K562 (cell line): ENCODE results near the gene PRKCE. TPM values are rescaled to one million over a fixed set of nuclear protein-coding genes. Genes with fewer than 3 reads are reported as not detected.

Source experiments
- ATAC-seq: fragments of 200-7000 bp; cut with Tn5 transposase; 3 replicates; pipeline ENCODE4 v1.9.1; 2020; ENCODE audit warnings: moderate library complexity
- BruUV-seq: library from RNA; stranded (reverse); fragments of 400-500 nt; replicated peaks from 2 replicates; lab custom pipeline; 2021; lab: Mats Ljungman, UMichigan
- CTCF ChIA-PET: fragments of 300-600 bp; formaldehyde crosslinking; extraction: SDS; loops from one replicate; lab custom pipeline; 2021; ENCODE audit warnings: low intra/inter-chr PET ratio; lab: Yijun Ruan, JAX
- POLR2A ChIA-PET: fragments of 300-600, 350-650 bp; sonication (Branson Sonifier 250); formaldehyde crosslinking; extraction: SDS; loops from one replicate; lab custom pipeline; 2021; ENCODE audit warnings: antibody characterized with exemption, inconsistent platforms; lab: Yijun Ruan, JAX
- DNase-seq, 4 experiments: peaks; one replicate each; pipeline versions ENCODE4 v3.0.0 to v3.0.0-alpha.2; 2011 to 2018; ENCODE audit warnings: low spot score in 3 of 4, mixed read lengths in 3 of 4; ENCODE audit errors: extremely low read depth in 1 of 4
- FAIRE-seq: peaks from 2 replicates; lab custom pipeline; 2011; peaks lifted over from hg19 to GRCh38; lab: Jason Lieb, UNC
- H2AFZ ChIP-seq: 2 replicates; pipeline ENCODE4 v1.6.0; 2011; ENCODE audit warnings: low read depth, low read length, control low read depth, inconsistent platforms
- H3K27ac ChIP-seq: fragments of 200-600 bp; 3 replicates; pipeline ENCODE4 v1.8.0; 2011; ENCODE audit warnings: low read depth, mild to moderate bottlenecking, control low read depth, inconsistent platforms, low read length, moderate library complexity, mixed read lengths; ENCODE audit errors: extremely low read depth
- H3K27me3 ChIP-seq, 2 experiments: fragments of 300-600 bp in 1 of 2; 2 replicates in 1 of 2; 3 replicates in 1 of 2; pipeline versions ENCODE4 v1.6.0 to v1.8.0; 2011; ENCODE audit warnings: inconsistent platforms in 2 of 2, low read length in 2 of 2, mild to moderate bottlenecking in 1 of 2, mixed read lengths in 1 of 2, moderate library complexity in 1 of 2; ENCODE audit not compliant: control insufficient read depth in 2 of 2, insufficient read depth in 2 of 2
- H3K36me3 ChIP-seq: fragments of 300-600 bp; 3 replicates; pipeline ENCODE4 v1.8.0; 2011; ENCODE audit warnings: mild to moderate bottlenecking, low read length, inconsistent platforms; ENCODE audit not compliant: control insufficient read depth, insufficient read depth
- H3K4me1 ChIP-seq, 2 experiments: fragments of 200-600 bp in 1 of 2; replicated peaks in 1 of 2; 2 replicates in 1 of 2; 3 replicates in 1 of 2; pipeline versions ENCODE4 v1.5.1 to v1.8.0; 2011; ENCODE audit warnings: inconsistent platforms in 2 of 2, low read length in 2 of 2, mild to moderate bottlenecking in 1 of 2, mixed read lengths in 1 of 2, moderate library complexity in 1 of 2; ENCODE audit not compliant: control insufficient read depth in 2 of 2, insufficient read depth in 2 of 2
- H3K4me2 ChIP-seq: 2 replicates; pipeline ENCODE4 v1.6.1; 2011; ENCODE audit warnings: low read length, control low read depth, inconsistent platforms, mixed read lengths; ENCODE audit not compliant: insufficient read depth
- H3K4me3 ChIP-seq: fragments of 200-600 bp; sonication (generic), shearing (Covaris generic); 2 replicates; pipeline ENCODE4 v1.5.1; 2016; ENCODE audit warnings: control low read depth, inconsistent platforms
- H3K79me2 ChIP-seq: fragments of 200-600 bp; 3 replicates; pipeline ENCODE4 v1.8.0; 2011; ENCODE audit warnings: low read length, inconsistent platforms; ENCODE audit not compliant: control insufficient read depth, insufficient read depth
- H3K9ac ChIP-seq, 2 experiments: 2 replicates each; pipeline versions ENCODE4 v1.6.0 to v1.6.1; 2011; ENCODE audit warnings: low read depth in 2 of 2, low read length in 2 of 2, control low read depth in 1 of 2, inconsistent platforms in 1 of 2, mild to moderate bottlenecking in 1 of 2, mixed read lengths in 1 of 2; ENCODE audit not compliant: insufficient read depth in 1 of 2
- H3K9me1 ChIP-seq: one replicate; pipeline ENCODE4 v1.6.0; 2011; ENCODE audit warnings: inconsistent platforms, mild to moderate bottlenecking, low read length, moderate library complexity; ENCODE audit not compliant: control insufficient read depth, insufficient read depth
- H3K9me3 ChIP-seq: replicated peaks from 2 replicates; pipeline ENCODE4 v1.5.1; 2011; ENCODE audit warnings: low read depth, low read length, inconsistent platforms; ENCODE audit not compliant: control insufficient read depth, insufficient read depth
- H4K20me1 ChIP-seq: replicated peaks from 2 replicates; pipeline ENCODE4 v1.6.1; 2011; ENCODE audit warnings: low read length, inconsistent platforms, mixed read lengths; ENCODE audit not compliant: control insufficient read depth, insufficient read depth
- ATF2 ChIP-seq: sonication (generic); formaldehyde crosslinking; IDR thresholded peaks from 2 replicates; pipeline ENCODE4 v1.8.1; 2022; ENCODE audit warnings: missing genetic modification reagents
- CEBPG ChIP-seq, 3 experiments: fragments of 200-800 bp in 1 of 3; sonication (Bioruptor generic) in 1 of 3; sonication (generic) in 1 of 3; formaldehyde crosslinking in 1 of 3; IDR thresholded peaks in 2 of 3; conservative IDR thresholded peaks in 1 of 3; 2 replicates each; pipeline versions ENCODE4 v1.6.1 to v1.8.0; 2016 to 2022; ENCODE audit warnings: missing compliant biosample characterization in 2 of 3, missing genetic modification characterization in 2 of 3, mild to moderate bottlenecking in 1 of 3, missing genetic modification reagents in 1 of 3
- DIDO1 ChIP-seq: fragments of 450-650 bp; IDR thresholded peaks from 2 replicates; pipeline ENCODE4 v1.6.1; 2016; ENCODE audit warnings: low read depth, missing biosample characterization, missing genetic modification characterization
- NFXL1 ChIP-seq: fragments of 450-650 bp; formaldehyde crosslinking; IDR thresholded peaks from 2 replicates; pipeline ENCODE4 v1.4.0; 2021; ENCODE audit warnings: mild to moderate bottlenecking
- NRF1 ChIP-seq, 2 experiments: fragments of 450-650 bp; IDR thresholded peaks in 1 of 2; conservative IDR thresholded peaks in 1 of 2; 2 replicates each; pipeline ENCODE4 v1.6.1; 2014; ENCODE audit warnings: mild to moderate bottlenecking in 2 of 2
- POLR3A ChIP-seq: IDR thresholded peaks from 2 replicates; pipeline ENCODE4 v1.6.1; 2011; ENCODE audit warnings: borderline replicate concordance, mild to moderate bottlenecking, moderate library complexity; ENCODE audit not compliant: insufficient read length, insufficient read depth; ENCODE audit errors: extremely low read depth
- ZNF146 ChIP-seq: IDR thresholded peaks from one replicate; pipeline ENCODE4 v1.6.1; 2018; ENCODE audit warnings: missing compliant biosample characterization; ENCODE audit not compliant: unreplicated experiment
- ZNF431 ChIP-seq: sonication (generic); formaldehyde crosslinking; IDR thresholded peaks from 2 replicates; pipeline ENCODE4 v1.8.0; 2022; ENCODE audit warnings: mild to moderate bottlenecking, missing genetic modification reagents
- ZNF584 ChIP-seq: fragments of 200-800 bp; sonication (Bioruptor generic); IDR thresholded peaks from 2 replicates; pipeline ENCODE4 v1.6.1; 2016; ENCODE audit warnings: low read depth, mild to moderate bottlenecking, missing genetic modification characterization, missing compliant biosample characterization
- ZNF77 ChIP-seq: fragments of 250-450 bp; sonication (Bioruptor Pico); IDR thresholded peaks from 2 replicates; pipeline ENCODE4 v1.5.0; 2020
- ZSCAN29 ChIP-seq: fragments of 450-650 bp; IDR thresholded peaks from 2 replicates; pipeline ENCODE4 v1.6.1; 2017
- WGBS: fragments of 100-300 bp; shearing (Covaris generic); methylation state at CpG from one replicate; pipeline ENCODE4 v1.1.6; 2016; ENCODE audit warnings: low coverage, mixed read lengths; ENCODE audit not compliant: insufficient coverage; ENCODE audit errors: missing lambda C conversion rate; 5-methylcytosine and 5-hydroxymethylcytosine counted together
- in situ Hi-C: fragments of 300-500 bp; cut with MboI; formaldehyde crosslinking; loops from 4 replicates; pipeline ENCODE4 v1.15.0; 2018; ENCODE audit warnings: inconsistent platforms, mixed read lengths
- intact Hi-C: fragments of 100-400 bp; cut with micrococcal nuclease; formaldehyde crosslinking; loops from 2 replicates; pipeline ENCODE4 v1.14.2; 2022
- polyA plus RNA-seq, 8 experiments: library from polyadenylated mRNA; depleted of rRNA in 4 of 8; stranded (reverse) in 5 of 8; unstranded in 3 of 8; fragments of >200 nt; fragmentation: Nextera tagmentation in 2 of 8; fragmentation: Illumina TruSeq in 1 of 8; extraction: Ambion mirVana in 2 of 8; extraction: Trizol in 1 of 8; gene quantifications; 2 replicates each; pipeline versions ENCODE4 v1.2.1 to v1.2.3, GENCODE V29; 2011 to 2014; ENCODE audit warnings: inconsistent platforms in 1 of 8, missing spikeins in 1 of 8
- total RNA-seq, 7 experiments: library from RNA; depleted of rRNA in 6 of 7; stranded (reverse); fragments of >200 nt in 6 of 7; fragmentation: Illumina TruSeq in 2 of 7; extraction: Trizol in 2 of 7; gene quantifications; 2 replicates each; pipeline versions ENCODE4 v1.2.1 to v1.2.3, GENCODE V29; 2011 to 2021; ENCODE audit warnings: low replicate concordance in 1 of 7

The PRKCE gene
- total and polyA plus RNA-seq, 9 of the 15 experiments (the other 6 are each of a cell fraction or from before 2014, with no cell fraction given), result 0.06 to 1.0 (median 0.22) TPM; not detected in 1

- intact Hi-C loops, result no loop called here
- no TSS peak for BruUV-seq
- no peaks in the 10 kb centered on the region for H3K36me3 ChIP-seq
- POLR2A ChIA-PET, result interaction anchor here (0.8 to 0.9 kb wide), 2 partner anchors 10 to 238 kb away, joined by 3 read pairs; no protein-coding TSS in a partner anchor
- 6% methylated on average over 5 of the region's 5 CpGs for WGBS
- peaks cover 1 to 22% of the 10 kb centered on the region in 2 experiments; a peak in 3 of 5 replicates for H3K27me3 ChIP-seq
- ATAC-seq (no peak), DNase-seq (no peak), FAIRE-seq (no peak)
- H2AFZ ChIP-seq, result no peak overlapping the region
- no peak overlapping the region for H3K4me3 ChIP-seq
- H4K20me1 ChIP-seq, result no peaks in the 10 kb centered on the region
- H3K9ac ChIP-seq, result no peak overlapping the region
- no peak overlapping the region for H3K4me2 ChIP-seq
- no peak overlapping the region for H3K27ac ChIP-seq
- CTCF ChIA-PET, result no interaction called here
- in situ Hi-C loops, result no loop called here
- no peaks in the 10 kb centered on the region for H3K4me1 ChIP-seq
- TF ChIP-seq ZNF584 (no peak), ATF2 (CRISPR knock-in tag) (no peak), ZNF146 (CRISPR knock-in tag) (no peak), NRF1 (conservative IDR thresholded peaks at IDR 0.05 in 1 of 2, IDR thresholded peaks at IDR 0.05 in 1 of 2) (no peak), NFXL1 (no peak), CEBPG (CRISPR knock-in tag; IDR thresholded peaks at IDR 0.05) (no peak), CEBPG (tag; conservative IDR thresholded peaks at IDR 0.05 in 1 of 2, IDR thresholded peaks at IDR 0.05 in 1 of 2) (no peak), ZSCAN29 (no peak), ZNF77 (CRISPR knock-in tag) (no peak), POLR3A (no peak), DIDO1 (tag) (no peak), ZNF431 (no peak)
- TF ChIP-seq, all 486 proteins: peak for 0
- Histone ChIP-seq H3K9me3 (no peaks in the 10 kb centered on the region), H3K9me1 (no peaks in the 10 kb centered on the region), H3K79me2 (no peaks in the 10 kb centered on the region)
These were observed 468.0 kb downstream of the PRKCE start for GRCh38 chr2:46119453-46119852.
